ENCODE results near the gene COX4I1.
"Not testable (repeated sequence)": the region's sequence is repeated elsewhere in the genome, so short reads cannot be mapped to it uniquely, and the experiment has no call there.

The COX4I1 gene

DNA sequence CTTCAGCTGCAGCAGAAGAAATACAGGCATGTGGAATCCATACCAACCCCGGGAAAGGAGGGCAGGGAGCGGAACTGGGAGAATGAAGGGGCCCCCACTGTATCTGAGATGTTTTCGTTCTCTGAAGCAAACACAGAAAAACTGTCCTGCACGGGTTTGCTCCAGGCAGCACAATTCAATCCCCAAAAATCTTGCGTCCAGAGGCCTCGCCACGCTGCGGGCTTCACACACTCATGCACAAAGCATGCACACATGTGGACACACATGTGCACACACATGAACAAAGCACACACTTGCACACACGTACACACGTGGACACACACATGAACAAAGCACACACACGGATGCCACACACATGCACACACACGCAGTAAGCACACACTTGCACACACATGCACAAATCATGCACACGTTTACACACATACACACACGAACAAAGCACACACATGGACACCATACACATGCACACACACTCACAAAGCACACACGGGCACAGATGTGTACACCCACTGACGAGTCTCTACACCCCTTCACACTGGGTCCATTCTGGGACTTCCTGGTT is 27.3 kb downstream of the COX4I1 start:
- no peak for DNase-seq

DNA sequence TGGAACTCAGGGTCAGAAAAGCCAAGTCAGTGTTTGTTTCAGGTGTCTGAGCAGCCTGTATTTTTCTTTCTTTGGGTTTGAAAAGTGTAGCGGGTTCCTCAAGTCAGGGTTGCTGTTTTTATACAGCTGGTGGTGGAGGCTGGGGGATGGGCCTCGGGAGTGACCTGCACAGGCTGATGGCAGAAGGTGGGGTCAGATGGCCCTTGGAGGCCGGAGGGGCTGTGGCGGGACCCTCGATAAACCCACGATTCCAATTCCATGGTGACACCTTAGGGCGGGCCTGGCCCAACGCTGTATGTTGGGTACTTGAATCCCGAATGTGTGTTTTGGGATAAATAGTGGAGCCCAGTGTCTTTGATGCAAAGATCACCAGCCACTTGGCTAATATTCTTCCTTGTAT is 28.7 kb downstream of the COX4I1 start:
- DNase-seq: no peak

DNA sequence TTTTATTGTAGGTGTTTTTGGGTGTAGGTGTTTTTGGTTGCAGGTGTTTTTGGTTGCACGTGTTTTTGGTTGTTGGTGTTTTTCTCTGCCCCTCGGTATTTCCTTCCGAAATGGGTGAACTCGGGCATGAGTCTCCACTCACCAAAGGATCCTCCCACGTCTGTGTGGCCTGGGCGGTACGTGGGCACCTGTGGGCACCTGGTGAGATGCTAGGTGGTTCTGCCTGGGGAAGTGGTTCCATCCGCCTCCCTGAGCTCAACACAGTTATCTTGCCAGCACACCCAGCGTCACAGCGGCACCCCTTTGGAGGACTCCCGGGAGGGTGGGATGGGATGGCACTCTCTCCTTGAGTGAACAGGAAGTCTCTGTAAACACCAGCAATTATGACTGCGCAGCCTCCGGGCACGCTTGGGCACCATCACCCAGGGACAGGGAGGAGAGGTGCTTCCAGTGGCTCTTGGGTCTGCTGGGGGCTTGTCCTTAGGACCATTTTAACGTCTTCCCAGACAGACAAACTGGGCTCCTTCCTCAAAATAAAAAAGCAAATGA is 29.8 kb downstream of the COX4I1 start:
- no peak for DNase-seq

DNA sequence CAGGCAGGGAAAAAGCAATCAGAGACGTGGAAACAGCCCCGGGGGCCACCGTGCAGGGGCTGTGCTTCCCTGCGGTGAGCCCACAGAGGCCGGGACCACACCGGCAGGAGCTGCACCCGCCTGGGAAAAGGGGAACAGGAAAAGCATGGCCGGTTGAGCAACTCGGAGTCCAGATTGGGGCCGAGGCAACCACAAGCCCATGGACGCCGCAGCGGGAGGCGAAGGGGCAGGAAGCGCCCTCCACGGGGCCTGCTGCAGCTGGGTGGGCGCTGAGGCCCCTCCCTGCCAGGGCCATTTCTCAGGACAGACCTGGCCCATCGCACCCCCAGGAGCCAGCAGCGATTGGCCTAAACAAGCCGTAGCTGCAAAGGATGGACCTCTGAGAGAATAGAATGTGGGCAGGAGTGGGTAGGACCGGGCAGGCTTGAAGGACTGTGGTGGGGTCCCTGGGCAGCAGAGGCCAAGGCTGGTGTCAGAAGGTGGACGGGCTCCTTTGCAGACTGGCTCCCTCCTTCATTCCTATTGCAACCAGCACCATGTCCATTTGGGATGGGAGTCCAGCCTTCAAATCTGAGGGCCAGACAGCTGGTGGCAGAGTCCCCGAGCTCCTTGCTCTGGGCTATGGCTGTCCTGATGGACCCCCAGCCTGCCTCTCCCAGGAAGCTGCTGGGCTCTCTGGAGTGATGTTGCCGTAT is 30.4 kb downstream of the COX4I1 start:
- DNase-seq: no peak

DNA sequence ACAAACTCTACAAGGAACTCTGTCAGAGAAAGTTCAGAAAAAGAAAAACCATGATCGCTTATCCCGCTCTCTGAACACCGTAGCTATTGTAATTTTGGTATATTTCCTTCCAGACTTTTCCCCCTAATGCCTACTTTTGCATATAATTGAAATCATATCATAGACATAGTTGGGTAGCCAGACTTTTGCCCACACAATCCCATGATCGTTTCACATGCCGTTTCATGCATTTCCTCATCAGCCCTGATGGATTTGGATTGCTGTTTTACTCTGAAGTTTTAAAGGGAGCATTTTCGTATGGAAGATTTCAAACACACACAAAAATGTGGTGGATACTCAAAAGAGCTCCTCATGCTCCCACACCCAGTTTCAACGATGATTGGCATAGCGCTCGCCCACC is 31.3 kb downstream of the COX4I1 start:
- no peak for DNase-seq

DNA sequence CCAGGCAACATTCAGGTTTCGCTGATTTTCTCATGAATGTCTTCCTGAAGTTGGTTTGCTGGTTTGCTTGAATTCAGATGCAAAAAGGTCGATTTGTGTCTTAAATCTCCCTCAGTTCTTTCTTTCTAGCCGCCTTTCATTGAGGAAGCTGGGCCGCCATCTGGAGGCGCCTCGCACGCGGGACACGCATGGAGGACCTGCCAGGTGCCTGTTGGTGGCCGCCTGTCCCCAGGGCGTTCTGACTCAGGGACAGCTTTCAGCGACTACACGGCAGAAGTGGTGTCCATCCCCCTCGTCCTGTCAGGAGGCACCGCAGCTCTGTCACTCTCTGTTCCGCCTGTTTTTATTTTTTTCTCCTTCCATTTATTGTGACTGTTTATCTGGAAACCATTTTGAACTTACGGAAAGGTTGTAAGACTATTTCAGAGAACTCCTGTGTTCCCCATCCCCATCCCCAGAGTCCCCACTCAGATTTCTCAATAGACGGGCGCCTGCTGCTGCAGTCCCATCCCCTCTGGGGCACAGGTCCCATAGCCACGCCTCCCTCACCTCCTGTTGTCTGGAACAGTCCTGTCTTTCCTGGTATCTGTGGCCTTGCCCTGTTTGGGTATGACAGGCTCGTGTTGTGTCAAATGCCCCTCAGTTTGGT is 33.2 kb downstream of the COX4I1 start:
- no peak for DNase-seq

DNA sequence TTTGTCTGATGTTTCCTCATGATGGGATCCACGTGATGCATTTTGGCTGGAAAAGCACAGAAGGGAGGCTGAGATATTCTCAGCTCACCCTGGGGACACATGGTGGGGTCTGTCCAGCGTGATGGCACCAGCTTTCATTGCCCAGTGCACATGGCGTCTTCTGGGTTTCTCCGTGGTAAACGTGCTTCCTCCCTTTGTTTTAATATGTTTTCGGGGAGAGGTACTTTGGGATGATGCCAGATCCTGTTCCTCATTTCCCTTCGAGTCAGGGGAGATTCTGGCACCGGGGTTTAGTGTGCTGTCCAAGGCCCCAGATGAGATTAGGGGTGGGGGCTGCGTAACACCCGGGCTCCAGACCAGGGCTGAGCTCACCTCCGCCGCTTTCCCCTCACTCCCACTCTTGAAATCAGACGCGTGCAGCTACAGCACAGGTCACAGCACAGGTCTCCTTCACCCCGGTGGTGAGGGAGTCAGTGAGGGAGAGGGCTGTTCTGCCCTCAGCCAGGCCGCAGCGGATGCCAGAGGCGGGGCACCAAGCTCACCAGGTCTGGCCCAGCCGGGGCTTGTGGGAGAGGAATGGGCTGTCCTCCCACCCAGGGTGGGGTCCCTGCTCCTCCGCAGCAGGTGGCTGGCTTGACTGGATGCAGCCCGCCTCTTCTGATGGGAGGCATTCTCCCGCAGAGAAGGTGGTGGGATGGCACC is 33.9 kb downstream of the COX4I1 start:
- DNase-seq: no peak

DNA sequence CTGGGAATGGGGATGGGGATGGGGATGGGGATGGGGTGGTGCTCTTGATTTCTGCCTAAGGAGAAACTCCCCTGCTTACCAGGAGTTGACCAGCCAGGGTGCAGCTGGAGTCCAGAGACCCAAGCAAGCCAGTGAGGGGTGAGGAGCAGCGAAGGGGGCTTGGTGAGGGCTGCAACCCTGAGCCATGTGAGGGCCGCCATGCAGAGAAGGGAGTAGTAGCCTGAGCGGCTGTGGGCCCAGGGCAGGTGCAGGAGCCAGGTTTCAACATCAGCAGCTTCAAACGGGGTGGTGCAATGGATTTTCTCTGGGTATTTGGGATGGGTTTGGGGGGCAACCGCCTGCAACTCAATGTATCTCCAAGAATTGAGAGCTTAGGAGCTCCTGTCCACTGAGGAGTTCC is 35.2 kb downstream of the COX4I1 start:
- no peak for DNase-seq

DNA sequence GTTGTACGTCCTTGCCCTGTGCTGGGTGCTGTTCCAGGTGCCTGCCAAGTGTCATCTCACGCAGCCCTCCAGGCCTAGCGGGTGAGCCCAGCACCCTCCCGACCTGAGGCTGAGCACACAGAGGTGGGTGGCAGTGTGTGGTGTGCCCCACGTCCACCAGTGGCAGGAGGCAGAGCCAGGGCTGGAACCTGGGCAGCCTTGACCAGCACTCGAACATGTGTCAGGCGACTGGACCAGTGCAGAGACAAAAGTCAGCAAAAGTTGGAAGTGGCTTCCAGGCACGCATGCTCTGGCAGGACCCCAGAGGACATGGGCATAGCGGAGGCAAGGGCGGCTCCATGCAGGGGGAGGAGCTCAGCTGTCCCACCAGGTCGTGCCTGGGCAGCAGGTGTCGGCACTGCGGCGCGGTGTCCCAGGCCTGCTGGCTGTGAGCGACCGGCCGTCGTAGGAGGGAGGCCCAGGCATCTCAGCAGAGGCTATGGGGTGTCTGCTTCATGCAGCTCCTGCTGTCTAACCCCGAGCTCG is 35.8 kb downstream of the COX4I1 start:
- DNase-seq: no peak

DNA sequence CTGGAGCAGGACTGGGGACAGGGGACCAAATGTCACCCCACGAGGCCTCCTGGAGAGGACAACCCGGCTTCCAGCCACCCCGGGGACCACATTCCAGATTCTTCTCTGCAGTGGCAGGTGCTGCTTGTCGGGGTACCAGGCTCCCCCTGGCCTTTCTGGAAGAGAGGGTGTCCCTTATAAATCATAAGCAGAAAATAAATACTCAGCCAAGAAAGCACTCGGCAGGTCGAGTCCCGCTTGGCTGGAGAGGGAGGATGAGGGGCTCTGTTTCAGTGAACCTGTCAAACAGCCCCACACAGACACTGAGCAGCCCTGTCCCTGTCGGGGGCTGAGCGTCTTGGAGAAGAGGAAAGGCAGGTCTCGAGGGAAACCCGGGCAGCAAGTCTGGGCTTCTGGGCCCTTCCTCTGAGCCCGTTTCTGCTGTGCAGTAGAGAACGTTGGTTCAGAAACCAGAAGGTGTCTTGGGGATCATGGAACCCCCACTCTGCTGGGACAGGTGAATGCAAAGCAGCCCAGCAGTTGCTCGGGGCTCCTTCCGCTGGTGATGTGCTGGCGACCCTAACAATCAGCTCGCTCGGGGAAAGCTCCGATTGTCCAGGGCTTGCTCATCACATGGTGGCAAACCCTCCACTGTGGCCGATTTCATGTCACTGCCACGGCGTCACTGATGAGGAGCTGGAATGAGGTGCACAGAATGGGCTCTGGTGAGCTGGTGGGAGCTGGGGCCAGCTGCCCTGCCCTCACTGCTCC is 36.6 kb downstream of the COX4I1 start:
- DNase-seq: no peak

DNA sequence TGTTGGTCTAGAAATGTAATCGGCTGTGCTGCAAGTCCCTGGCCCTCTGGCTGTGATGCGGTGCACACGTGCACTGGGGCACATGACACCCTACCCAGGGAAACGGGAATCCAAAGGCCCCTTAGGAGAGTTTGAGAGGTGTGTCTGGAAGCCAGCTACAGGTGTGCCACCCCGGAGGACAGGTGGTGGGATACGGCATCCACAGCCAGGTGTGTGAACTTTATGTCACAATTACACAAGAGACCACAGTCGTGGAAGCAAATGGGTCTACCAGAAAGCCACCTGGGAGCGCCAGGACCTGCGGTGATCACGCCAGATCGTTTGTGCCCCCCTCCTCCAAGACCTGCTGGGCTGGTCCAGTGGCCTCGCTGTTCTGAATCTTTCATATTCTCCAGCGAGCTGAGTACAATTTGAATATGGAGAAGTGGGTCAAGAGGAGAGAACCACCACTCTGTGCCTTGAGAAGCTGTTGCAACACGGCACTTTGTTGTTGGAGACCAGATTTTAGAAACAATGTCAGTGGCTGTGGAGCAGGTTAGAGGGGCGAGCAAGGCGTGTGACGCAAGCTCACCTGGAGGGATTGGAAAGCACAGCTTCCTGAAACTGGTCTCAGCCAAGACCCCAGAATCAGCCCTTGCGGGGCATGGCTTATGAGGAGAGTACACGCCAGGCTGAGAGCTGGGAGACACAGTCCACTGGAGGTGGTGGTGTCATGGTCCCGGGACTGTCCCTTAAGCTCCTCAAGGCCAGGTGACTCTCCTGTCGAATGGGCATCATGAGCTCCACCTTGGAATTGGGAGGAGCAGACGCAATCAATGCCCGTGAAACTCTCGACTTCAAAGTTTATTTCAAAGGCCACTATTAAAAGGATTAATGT is 37.4 kb downstream of the COX4I1 start:
- DNase-seq: no peak

DNA sequence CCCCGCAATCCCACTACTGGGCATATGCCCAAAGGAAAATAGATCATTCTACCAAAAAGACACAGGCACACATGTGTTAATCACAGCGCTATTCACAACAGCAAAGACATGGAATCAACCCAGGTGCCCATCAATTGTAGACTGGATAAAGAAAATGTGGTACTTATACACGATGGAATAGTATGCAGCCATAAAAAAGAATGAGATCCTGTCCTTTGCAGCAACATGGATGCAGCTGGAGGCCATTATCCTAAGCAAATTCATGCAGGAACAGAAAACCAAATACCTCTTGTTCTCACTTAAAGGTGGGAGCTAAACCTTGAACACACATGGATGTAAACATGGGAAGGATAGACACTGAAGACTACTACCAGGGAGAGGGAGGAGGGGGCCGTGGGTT is 38.2 kb downstream of the COX4I1 start:
- DNase-seq: not testable (repeated sequence)

DNA sequence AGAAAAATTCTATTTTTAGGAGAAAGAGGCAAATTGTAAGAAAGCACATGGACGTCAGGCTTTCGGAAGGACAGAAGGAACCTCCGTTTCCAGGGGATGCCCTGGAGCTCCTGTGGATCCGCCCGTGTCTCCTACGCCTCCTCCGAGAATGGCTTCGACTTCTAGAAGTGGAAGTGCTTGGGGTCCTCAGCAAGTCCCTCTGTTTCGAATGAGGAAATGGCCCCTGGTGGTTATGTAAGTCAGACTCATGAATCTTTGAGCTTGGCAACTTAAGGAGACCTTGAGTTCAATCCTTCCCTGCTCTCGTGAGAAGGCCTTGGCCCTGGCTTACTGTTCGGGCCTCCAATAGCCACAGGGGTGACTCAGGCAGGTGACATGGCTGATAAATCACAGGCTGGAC is 38.9 kb downstream of the COX4I1 start:
- no peak for DNase-seq

DNA sequence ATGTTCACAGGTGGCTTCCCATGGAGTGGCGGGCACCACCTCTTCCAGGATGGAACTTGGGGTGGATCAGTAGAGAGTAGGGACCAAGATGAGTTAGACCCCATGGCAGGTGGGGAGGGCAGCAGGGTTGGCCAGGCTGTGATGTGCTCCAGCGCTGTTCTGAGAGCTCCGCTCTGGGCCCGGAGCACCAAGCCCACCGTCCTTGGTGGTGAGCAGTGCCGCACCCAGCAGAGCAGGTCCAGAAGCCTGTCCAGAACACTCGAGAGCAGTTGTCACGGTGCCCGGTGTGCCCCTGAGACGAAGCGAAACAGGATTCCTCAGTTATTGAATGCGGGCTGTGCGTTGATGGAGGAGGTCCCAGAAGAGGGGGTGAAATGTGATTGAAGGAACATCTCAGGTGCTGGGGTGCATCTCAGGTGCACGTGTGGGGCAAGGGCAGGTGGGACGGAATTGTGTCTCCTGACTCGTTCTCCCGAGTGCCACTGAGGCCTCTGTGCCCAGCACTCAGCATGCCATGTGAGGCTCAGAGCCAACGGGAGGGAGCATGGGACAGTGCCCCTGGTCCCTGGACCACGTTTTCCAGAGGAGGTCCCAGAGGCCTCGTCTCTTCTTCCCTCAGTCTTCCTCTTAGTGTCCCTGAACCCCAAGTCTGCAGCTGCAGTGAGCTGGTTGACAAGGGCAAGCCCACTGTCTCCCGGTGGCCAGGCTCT is 39.5 kb downstream of the COX4I1 start:
- DNase-seq: no peak

DNA sequence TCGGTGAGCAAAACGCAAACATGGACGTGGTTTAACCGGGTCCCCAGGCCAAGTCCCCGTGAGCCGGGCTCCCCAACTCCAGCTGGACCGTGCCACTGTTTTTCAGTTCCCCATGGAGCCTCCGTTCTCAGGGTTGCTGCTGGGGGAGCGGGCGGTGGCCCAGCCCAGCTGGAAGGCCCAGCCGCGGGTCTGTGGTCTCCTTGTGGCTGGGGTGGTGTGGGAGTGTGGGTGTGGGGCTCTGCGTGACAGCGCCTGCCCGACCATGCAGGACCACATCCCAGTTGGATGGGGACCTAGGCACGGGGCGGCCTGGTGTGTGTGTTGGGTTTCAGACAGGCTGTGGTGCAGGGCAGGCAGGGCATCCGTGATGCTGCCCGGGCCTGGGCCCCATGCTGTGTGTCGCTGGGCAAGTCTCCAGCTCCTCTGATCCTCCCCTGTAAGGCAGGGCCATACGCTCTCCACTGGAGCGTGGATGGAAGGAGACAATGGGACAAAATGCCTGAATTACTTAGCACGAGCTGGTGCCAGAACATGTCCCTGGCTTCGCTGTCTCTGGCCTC is 40.3 kb downstream of the COX4I1 start:
- no peak for DNase-seq

DNA sequence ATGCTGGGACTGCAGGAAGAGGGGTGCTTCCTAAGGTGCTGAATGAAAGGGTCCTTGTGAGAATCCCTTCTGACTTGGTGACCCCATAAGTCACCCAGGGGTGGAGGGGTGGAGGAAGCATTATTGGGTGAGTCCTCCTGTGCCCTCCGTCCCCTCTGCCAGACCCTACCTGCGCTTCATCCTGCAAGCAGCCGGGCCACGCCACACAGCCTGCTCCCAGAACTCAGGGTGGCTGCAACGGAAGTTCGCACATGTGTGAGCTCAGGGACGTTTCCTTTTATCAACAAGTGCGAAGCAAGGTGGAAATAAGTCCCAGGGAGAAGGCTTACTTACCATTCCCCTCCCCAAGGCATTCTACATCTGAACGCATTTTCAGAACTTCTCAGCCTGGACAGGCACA is 40.9 kb downstream of the COX4I1 start:
- no peak for DNase-seq

DNA sequence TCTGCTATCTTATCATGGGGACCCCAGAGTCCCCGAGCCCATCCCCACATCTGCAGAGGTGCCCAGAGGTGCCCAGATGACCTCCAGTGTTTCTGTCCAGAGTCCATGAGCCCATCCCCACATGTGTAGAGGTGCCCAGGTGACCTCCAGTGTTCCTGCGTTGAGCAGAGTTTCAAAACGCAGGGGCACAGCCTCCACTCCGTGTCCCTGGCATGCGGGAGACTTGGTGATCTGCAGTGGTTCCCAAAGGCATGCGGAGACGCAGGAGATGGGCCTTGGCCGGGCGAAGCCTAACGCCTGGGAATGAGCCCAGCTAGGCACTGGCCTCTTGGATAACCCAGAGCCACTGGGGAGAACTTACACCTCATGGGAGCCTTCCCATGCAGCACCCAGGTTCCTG is 41.3 kb downstream of the COX4I1 start:
- no peak for DNase-seq

DNA sequence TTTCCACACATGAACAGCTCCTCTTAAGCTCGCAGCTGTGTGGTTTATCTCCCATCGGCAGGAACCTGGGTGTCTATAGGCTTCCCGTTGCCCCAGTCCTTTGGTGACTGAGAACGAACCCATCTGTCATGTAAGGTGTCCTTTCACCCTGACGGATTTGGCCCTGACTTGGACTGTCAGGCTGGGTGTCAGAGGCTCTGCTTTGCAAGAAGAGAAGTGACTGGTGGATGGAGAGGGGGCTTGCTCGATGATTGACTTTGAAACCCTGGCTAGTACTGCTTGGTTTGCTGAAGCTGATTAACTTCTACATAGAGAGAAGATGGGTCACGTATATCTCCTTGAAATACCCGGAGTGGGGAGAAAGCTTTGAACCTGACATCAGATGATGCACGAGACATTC is 42.9 kb downstream of the COX4I1 start:
- no peak for DNase-seq

DNA sequence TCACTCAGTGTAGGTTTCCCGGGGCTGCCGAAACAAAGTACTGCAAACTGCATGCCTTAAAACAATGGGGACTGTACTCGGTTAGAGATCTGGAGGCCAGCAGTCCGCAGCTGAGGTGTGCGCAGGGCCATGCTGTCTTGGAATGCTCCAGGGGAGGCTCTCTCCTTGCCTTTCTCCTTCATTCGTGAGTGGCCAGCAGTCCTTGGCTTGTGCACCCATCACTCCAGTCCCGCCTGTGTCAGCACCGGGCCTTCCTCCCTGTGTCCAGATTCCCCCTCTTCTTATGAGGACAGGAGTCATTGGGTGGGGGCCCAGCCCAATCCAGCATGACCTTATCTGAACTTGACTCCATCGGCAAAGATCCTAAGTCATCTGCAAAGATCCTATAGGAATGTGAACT is 43.4 kb downstream of the COX4I1 start:
- no peak for DNase-seq

DNA sequence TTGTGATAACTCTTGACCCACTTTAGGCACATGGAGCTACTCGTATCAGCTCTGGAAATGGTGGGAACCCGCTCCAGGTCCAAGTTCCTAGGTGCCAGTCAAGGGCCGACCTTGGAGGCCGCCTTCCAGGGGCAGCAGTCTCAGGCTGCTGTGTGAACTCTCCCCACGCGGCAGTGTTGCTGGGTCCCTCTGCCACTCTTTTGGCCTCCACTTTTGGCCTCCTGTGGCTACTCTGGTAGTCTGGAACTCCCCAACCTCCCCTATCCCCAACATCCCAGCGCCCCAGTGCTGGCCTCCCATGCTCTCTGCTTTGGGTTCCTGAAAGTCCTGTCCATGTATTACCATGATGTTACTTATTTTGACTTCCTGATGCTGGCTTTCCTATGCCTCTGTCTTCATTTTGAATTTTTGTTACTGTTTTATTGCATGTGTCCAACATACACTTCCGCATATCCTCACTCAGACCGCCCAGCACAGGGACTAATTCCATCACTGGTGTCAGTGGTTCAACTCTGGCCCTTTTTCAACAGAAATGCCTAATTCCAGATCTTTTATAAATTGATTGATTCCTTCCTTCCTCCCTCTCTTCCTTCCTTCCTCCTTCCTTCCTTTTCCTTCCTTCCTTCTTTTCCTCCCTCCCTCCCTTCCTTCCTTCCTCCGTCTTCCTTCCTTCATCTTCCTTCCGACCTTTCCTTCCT is 44.1 kb downstream of the COX4I1 start:
- DNase-seq: no peak
